Epithelial cell of esophagus (primary cell): ENCODE results near the gene TMOD2.

Experiments
- DNase-seq: peaks from one replicate; pipeline ENCODE4 v3.0.0; 2010; ENCODE audit warnings: low read depth
- H3K4me3 ChIP-seq: 2 replicates; pipeline ENCODE4 v1.5.1; 2011; ENCODE audit warnings: mild to moderate bottlenecking, low read length, control low read depth
- CTCF ChIP-seq: IDR thresholded peaks from 2 replicates; pipeline ENCODE4 v1.5.1; 2011; ENCODE audit warnings: low read depth, mild to moderate bottlenecking, low read length, control low read depth, inconsistent platforms; ENCODE audit not compliant: insufficient read depth; ENCODE audit errors: missing control alignments

TMOD2 gene

GRCh38 chr15:51750792-51751696 lies at the start of gene TMOD2:
TMOD2 (plus strand) TSS chr15:51751597; CDS start chr15:51766442, 14,845 bp downstream.
- TF ChIP-seq CTCF: no peak
- H3K4me3 ChIP-seq: peak within 1 kb of the TSS; percentile 56
- peak; percentile 67 for DNase-seq

- TF ChIP-seq CTCF: no peak
- DNase-seq: no peak
- no peak overlapping the region for H3K4me3 ChIP-seq
These were observed 48.7 kb upstream of the TMOD2 start for GRCh38 chr15:51702710-51703109.

GRCh38 chr15:51706291-51706690 lies 45.1 kb upstream of the TMOD2 start:
- no peak for TF ChIP-seq CTCF
- no peak overlapping the region for H3K4me3 ChIP-seq
- no peak for DNase-seq

GRCh38 chr15:51706926-51707608 lies 44.3 kb upstream of the TMOD2 start:
- DNase-seq: no peak
- TF ChIP-seq CTCF: no peak
- H3K4me3 ChIP-seq: no peak overlapping the region

- no peak for TF ChIP-seq CTCF
- DNase-seq: peak; percentile 17
- no peak overlapping the region for H3K4me3 ChIP-seq
These were observed 43.4 kb upstream of the TMOD2 start for GRCh38 chr15:51708013-51708412.

GRCh38 chr15:51709031-51709430 lies 42.4 kb upstream of the TMOD2 start:
- DNase-seq: no peak
- no peak for TF ChIP-seq CTCF
- H3K4me3 ChIP-seq: no peak overlapping the region
